H1 (cell line): Measurements from ENCODE around the gene SLC9C1. TPM values are rescaled to one million over a fixed set of nuclear protein-coding genes. Genes with fewer than 3 reads are reported as not detected.

Experiments used
- CTCF ChIA-PET: fragments of 300-600 bp; sonication (Branson Sonifier 250); formaldehyde crosslinking; loops from one replicate; lab custom pipeline; 2021; ENCODE audit not compliant: partially characterized antibody; lab: Charles Lee
- POLR2A ChIA-PET: fragments of 300-600 bp; sonication (Branson Sonifier 250); formaldehyde crosslinking; loops from one replicate; lab custom pipeline; 2021; ENCODE audit warnings: inconsistent platforms; ENCODE audit not compliant: partially characterized antibody; lab: Charles Lee
- DNase-seq, 2 experiments: peaks; one replicate each; pipeline versions ENCODE4 v3.0.0 to v3.0.0-alpha.2; 2010 to 2022; ENCODE audit warnings: low spot score in 2 of 2, low read depth in 1 of 2, mixed read lengths in 1 of 2
- FAIRE-seq: peaks from 2 replicates; lab custom pipeline; 2011; peaks lifted over from hg19 to GRCh38; lab: Jason Lieb, UNC
- H2AFZ ChIP-seq: 2 replicates; pipeline ENCODE4 v1.8.1; 2012; ENCODE audit warnings: low read length, inconsistent platforms
- H2AK5ac ChIP-seq: 2 replicates; pipeline ENCODE4 v1.6.1; 2013; ENCODE audit warnings: low read depth, low read length
- H2BK120ac ChIP-seq: replicated peaks from 2 replicates; pipeline ENCODE3; 2013; ENCODE audit warnings: low read depth, low read length, inconsistent platforms
- H2BK12ac ChIP-seq: 2 replicates; pipeline ENCODE4 v1.6.1; 2013; ENCODE audit warnings: low read depth, low read length
- H2BK15ac ChIP-seq: 2 replicates; pipeline ENCODE4 v1.6.1; 2013; ENCODE audit warnings: low read length
- H2BK20ac ChIP-seq: 2 replicates; pipeline ENCODE4 v1.6.1; 2013; ENCODE audit warnings: low read length
- H2BK5ac ChIP-seq: 2 replicates; pipeline ENCODE4 v1.6.1; 2013; ENCODE audit warnings: low read depth, low read length
- H3K14ac ChIP-seq: 2 replicates; pipeline ENCODE4 v1.6.1; 2013; ENCODE audit warnings: inconsistent platforms; ENCODE audit not compliant: insufficient read length
- H3K18ac ChIP-seq: 2 replicates; pipeline ENCODE4 v1.6.1; 2013; ENCODE audit warnings: low read length; ENCODE audit errors: extremely low read depth
- H3K23ac ChIP-seq: 2 replicates; pipeline ENCODE4 v1.6.1; 2013; ENCODE audit warnings: inconsistent platforms; ENCODE audit not compliant: insufficient read length
- H3K23me2 ChIP-seq: 2 replicates; pipeline ENCODE4 v1.6.1; 2013; ENCODE audit warnings: low read depth, low read length
- H3K27ac ChIP-seq: 2 replicates; pipeline ENCODE4 v1.6.1; 2011; ENCODE audit warnings: low read depth, low read length, inconsistent platforms
- H3K27me3 ChIP-seq, 4 experiments: replicated peaks in 1 of 4; 1 replicate in 1 of 4; 2 replicates in 3 of 4; pipeline versions ENCODE4 v1.6.1 to v1.8.1; 2011 to 2013; ENCODE audit warnings: low read length in 3 of 4, mild to moderate bottlenecking in 3 of 4, inconsistent platforms in 2 of 4, mixed read lengths in 2 of 4, moderate library complexity in 1 of 4; ENCODE audit not compliant: control insufficient read depth in 3 of 4, insufficient read depth in 3 of 4; ENCODE audit errors: extremely low read depth in 1 of 4
- H3K36me3 ChIP-seq, 4 experiments: 2 replicates each; pipeline versions ENCODE4 v1.6.1 to v1.8.1; 2011 to 2013; ENCODE audit warnings: mild to moderate bottlenecking in 4 of 4, low read length in 3 of 4, moderate library complexity in 2 of 4, control low read depth in 1 of 4, inconsistent platforms in 1 of 4; ENCODE audit not compliant: insufficient read depth in 4 of 4, control insufficient read depth in 2 of 4
- H3K4ac ChIP-seq: replicated peaks from 2 replicates; pipeline ENCODE3; 2013; ENCODE audit warnings: low read length, low read depth, mixed read lengths, inconsistent platforms; ENCODE audit not compliant: insufficient read length
- H3K4me1 ChIP-seq, 4 experiments: replicated peaks in 1 of 4; 1 replicate in 1 of 4; 2 replicates in 3 of 4; pipeline versions ENCODE4 v1.6.1 to v1.8.1; 2011 to 2013; ENCODE audit warnings: low read length in 3 of 4, inconsistent platforms in 2 of 4, mixed read lengths in 1 of 4; ENCODE audit not compliant: insufficient read depth in 4 of 4, control insufficient read depth in 3 of 4
- H3K4me2 ChIP-seq, 2 experiments: 2 replicates each; pipeline versions ENCODE4 v1.6.1 to v1.8.1; 2011 to 2013; ENCODE audit warnings: low read depth in 2 of 2, low read length in 2 of 2, control low read depth in 1 of 2, inconsistent platforms in 1 of 2, mild to moderate bottlenecking in 1 of 2; ENCODE audit not compliant: insufficient read depth in 1 of 2
- H3K4me3 ChIP-seq, 4 experiments: fragments of 200-600, 300-600 bp in 1 of 4; sonication (generic), shearing (Covaris generic), sonication (Bioruptor Twin) in 1 of 4; 2 replicates each; pipeline versions ENCODE4 v1.5.1 to v1.8.1; 2011 to 2016; ENCODE audit warnings: low read length in 4 of 4, low read depth in 3 of 4, control low read depth in 2 of 4, inconsistent platforms in 2 of 4, mild to moderate bottlenecking in 2 of 4, mixed read lengths in 1 of 4, moderate library complexity in 1 of 4; ENCODE audit not compliant: insufficient read depth in 2 of 4; ENCODE audit errors: extremely low read depth in 1 of 4
- H3K56ac ChIP-seq: replicated peaks from 2 replicates; pipeline ENCODE3; 2013; ENCODE audit warnings: low read depth, mild to moderate bottlenecking, mixed read lengths, low read length, inconsistent platforms; ENCODE audit not compliant: insufficient read length
- H3K79me1 ChIP-seq: 2 replicates; pipeline ENCODE4 v1.6.1; 2013; ENCODE audit warnings: low read depth, low read length, control low read depth
- H3K79me2 ChIP-seq, 2 experiments: 2 replicates each; pipeline versions ENCODE4 v1.6.1 to v1.8.1; 2012 to 2013; ENCODE audit warnings: low read length in 2 of 2, mild to moderate bottlenecking in 2 of 2, inconsistent platforms in 1 of 2; ENCODE audit not compliant: insufficient read depth in 2 of 2, control insufficient read depth in 1 of 2
- H3K9ac ChIP-seq, 4 experiments: replicated peaks in 1 of 4; 1 replicate in 1 of 4; 2 replicates in 3 of 4; pipeline versions ENCODE4 v1.6.1 to v1.8.1; 2011 to 2013; ENCODE audit warnings: low read depth in 3 of 4, low read length in 3 of 4, control low read depth in 2 of 4, mild to moderate bottlenecking in 2 of 4, moderate library complexity in 2 of 4, inconsistent platforms in 1 of 4; ENCODE audit errors: extremely low read depth in 1 of 4
- H3K9me3 ChIP-seq, 2 experiments: 2 replicates each; pipeline versions ENCODE4 v1.6.1 to v1.8.1; 2012 to 2013; ENCODE audit warnings: mild to moderate bottlenecking in 2 of 2, moderate library complexity in 2 of 2, control low read depth in 1 of 2, inconsistent platforms in 1 of 2, low read depth in 1 of 2, low read length in 1 of 2, mixed read lengths in 1 of 2; ENCODE audit not compliant: insufficient read depth in 2 of 2
- H4K20me1 ChIP-seq, 2 experiments: replicated peaks in 1 of 2; 2 replicates each; pipeline versions ENCODE3 to v1.8.1; 2011 to 2013; ENCODE audit warnings: inconsistent platforms in 2 of 2, low read length in 2 of 2, mild to moderate bottlenecking in 1 of 2; ENCODE audit not compliant: insufficient read depth in 2 of 2, control insufficient read depth in 1 of 2
- H4K5ac ChIP-seq: 2 replicates; pipeline ENCODE4 v1.6.1; 2013; ENCODE audit warnings: low read length, low read depth, mixed read lengths, inconsistent platforms; ENCODE audit not compliant: insufficient read length
- H4K8ac ChIP-seq: 2 replicates; pipeline ENCODE4 v1.8.0; 2013; ENCODE audit warnings: mild to moderate bottlenecking, moderate library complexity, low read length, inconsistent platforms; ENCODE audit not compliant: insufficient read depth; ENCODE audit errors: extremely low read depth
- H4K91ac ChIP-seq: replicated peaks from 2 replicates; pipeline ENCODE3; 2013; ENCODE audit warnings: low read length, mixed read lengths, inconsistent platforms; ENCODE audit not compliant: insufficient read length
- CTBP2 ChIP-seq: IDR thresholded peaks from 2 replicates; pipeline ENCODE4 v1.7.0; 2011; ENCODE audit warnings: borderline replicate concordance, mild to moderate bottlenecking, moderate library complexity, mixed read lengths, low read length; ENCODE audit not compliant: insufficient read depth, insufficient read length
- EP300 ChIP-seq, 2 experiments: IDR thresholded peaks; 1 replicate in 1 of 2; 2 replicates in 1 of 2; pipeline ENCODE4 v1.6.1; 2011 to 2012; ENCODE audit warnings: low read depth in 2 of 2, low read length in 2 of 2, mild to moderate bottlenecking in 2 of 2, borderline replicate concordance in 1 of 2, inconsistent platforms in 1 of 2, moderate library complexity in 1 of 2
- NANOG ChIP-seq: IDR thresholded peaks from 2 replicates; pipeline ENCODE4 v1.6.1; 2011; ENCODE audit warnings: low read length, low read depth, mild to moderate bottlenecking, inconsistent platforms; ENCODE audit not compliant: insufficient read depth, poor library complexity, severe bottlenecking
- RAD21 ChIP-seq, 2 experiments: IDR thresholded peaks in 1 of 2; conservative IDR thresholded peaks in 1 of 2; 2 replicates each; pipeline ENCODE4 v1.6.1; 2011; ENCODE audit warnings: low read depth in 2 of 2, low read length in 2 of 2, improper control_type of control experiment in 1 of 2, inconsistent platforms in 1 of 2, mild to moderate bottlenecking in 1 of 2, moderate library complexity in 1 of 2
- SAP30 ChIP-seq: fragments of 300-600 bp; sonication (generic); IDR thresholded peaks from 2 replicates; pipeline ENCODE4 v1.7.1; 2012; ENCODE audit warnings: low read length, moderate library complexity, mild to moderate bottlenecking, inconsistent platforms; ENCODE audit not compliant: insufficient read depth, insufficient replicate concordance
- SP2 ChIP-seq: IDR thresholded peaks from 2 replicates; pipeline ENCODE4 v1.6.1; 2012; ENCODE audit warnings: mild to moderate bottlenecking, low read length, inconsistent platforms
- YY1 ChIP-seq: IDR thresholded peaks from 2 replicates; pipeline ENCODE4 v1.6.1; 2011; ENCODE audit warnings: low read depth, mild to moderate bottlenecking, low read length
- WGBS, 2 experiments: shearing (Covaris generic) in 1 of 2; methylation state at CpG; one replicate each; pipeline versions ENCODE4 v1.1.6 to v1.1.7; 2013 to 2015; ENCODE audit warnings: low lambda C conversion rate in 2 of 2, mixed read lengths in 2 of 2, inconsistent platforms in 1 of 2, low coverage in 1 of 2, missing lambda C conversion rate in 1 of 2; ENCODE audit not compliant: insufficient replicate concordance in 2 of 2, insufficient coverage in 1 of 2, insufficient read length in 1 of 2; ENCODE audit errors: extremely low coverage in 1 of 2, missing lambda C conversion rate in 1 of 2; 5-methylcytosine and 5-hydroxymethylcytosine counted together
- polyA plus RNA-seq, 7 experiments: library from polyadenylated mRNA; depleted of rRNA in 3 of 7; stranded (reverse) in 5 of 7; unstranded in 2 of 7; fragments of >200 nt in 5 of 7; fragments of 200-250 nt in 2 of 7; gene quantifications; 1 replicate in 5 of 7; 2 replicates in 1 of 7; 4 replicates in 1 of 7; pipeline versions ENCODE4 v1.2.1 to v1.2.3, GENCODE V29; 2011 to 2013; ENCODE audit warnings: missing spikeins in 2 of 7, mixed read lengths in 2 of 7
- total RNA-seq: library from RNA; stranded (reverse); fragmentation: NEBNext Ultra II Directional; extraction: Animal tissue kit (Norgen Biotek cat#: 25700); gene quantifications from 2 replicates; pipeline ENCODE4 v1.2.1, GENCODE V29; 2021
- TF ChIP-seq, protein P1 (sequence below), 3 experiments: IDR thresholded peaks; 1 replicate in 2 of 3; 2 replicates in 1 of 3; pipeline versions ENCODE4 v1.5.1 to v1.6.1; 2011; ENCODE audit warnings: low read length in 3 of 3, mild to moderate bottlenecking in 3 of 3, inconsistent platforms in 2 of 3, low read depth in 1 of 3, moderate library complexity in 1 of 3; ENCODE audit not compliant: insufficient read depth in 1 of 3; ENCODE audit errors: control extremely low read depth in 1 of 3

Gene SLC9C1
- total and polyA plus RNA-seq, 2 of the 8 experiments (the other 6 are each of a cell fraction or from before 2014, with no cell fraction given) = 0.15 to 0.24 TPM

DNA sequence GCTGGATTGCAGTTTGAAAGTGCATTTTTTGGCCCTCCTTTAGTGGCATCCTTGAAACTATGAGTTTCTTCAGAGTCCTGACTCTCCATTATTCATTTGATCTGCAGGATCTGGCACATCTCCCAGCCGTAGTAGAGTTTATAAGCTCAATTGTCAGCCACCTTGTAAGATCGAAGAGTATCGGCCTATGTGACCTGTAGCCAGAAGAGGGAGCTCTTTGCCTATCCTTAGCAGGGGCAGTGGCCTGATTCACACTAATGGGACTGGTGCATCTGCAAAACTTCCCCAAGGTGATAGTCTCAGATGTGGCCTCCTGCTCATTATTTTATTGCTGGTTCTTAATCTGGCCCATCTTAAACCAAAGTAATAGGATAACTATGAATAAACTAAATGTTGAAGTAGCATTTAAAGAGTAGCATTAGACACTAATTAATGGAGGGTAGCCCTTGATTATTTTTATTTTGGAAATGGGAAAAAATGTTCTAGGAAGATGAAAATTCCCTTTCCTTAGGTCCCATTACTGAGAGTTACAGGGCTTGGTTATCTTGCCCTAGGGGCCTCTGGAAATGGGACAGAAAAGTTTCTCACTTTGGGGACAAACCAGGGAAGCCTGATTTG lies 182.1 kb downstream of the SLC9C1 start:
- H2BK15ac ChIP-seq = no peak overlapping the region
- H2AK5ac ChIP-seq = no peak overlapping the region
- H3K79me2 ChIP-seq = no peaks in the 10 kb centered on the region
- H3K9me3 ChIP-seq = no peaks in the 10 kb centered on the region
- no peaks in the 10 kb centered on the region for H4K20me1 ChIP-seq
- no peak overlapping the region for H4K8ac ChIP-seq
- peak in 1 of 2 experiments; percentile 31 for DNase-seq
- H3K14ac ChIP-seq = no peak overlapping the region
- H4K91ac ChIP-seq = no peak overlapping the region
- CTCF ChIA-PET = interaction anchor here (0.6 to 3.9 kb wide), 60 partner anchors 9 to 1152 kb away, joined by 3 to 31 read pairs (median 4); partner anchors contain the start of genes C3orf52, CD200, GTPBP8 and SLC9C1
- H3K27ac ChIP-seq = no peak overlapping the region
- no peak overlapping the region for H3K4me3 ChIP-seq
- H2BK12ac ChIP-seq = no peak overlapping the region
- peak; percentile 93 for FAIRE-seq
- H3K4me1 ChIP-seq = peaks cover 0 to 5% (median 0%) of the 10 kb centered on the region in 4 experiments; a peak in 1 of 7 replicates
- no peak overlapping the region for H2AFZ ChIP-seq
- no peak overlapping the region for H3K23ac ChIP-seq
- 43% methylated on average over 3 of the region's 3 CpGs; no CpG with 5 or more reads in 1 of the 2 experiments for WGBS, 2 experiments
- H3K4ac ChIP-seq = no peak overlapping the region
- H3K18ac ChIP-seq = no peak overlapping the region
- H2BK120ac ChIP-seq = no peak overlapping the region
- no peak overlapping the region for H2BK5ac ChIP-seq
- no peak overlapping the region for H4K5ac ChIP-seq
- no peaks in the 10 kb centered on the region for H3K27me3 ChIP-seq
- H3K36me3 ChIP-seq = peaks cover 0 to 6% (median 3%) of the 10 kb centered on the region in 4 experiments; a peak in 6 of 8 replicates
- TF ChIP-seq YY1 (no peak), SP2 (no peak), EP300 (IDR thresholded peaks at IDR 0.05; ENCODE audit: borderline replicate concordance in 1 of 2, low read depth in 2 of 2, low read length in 2 of 2) (no peak), NANOG (no peak), CTBP2 (no peak), SAP30 (no peak), RAD21 (IDR thresholded peaks at IDR 0.05 in 1 of 2, conservative IDR thresholded peaks at IDR 0.05 in 1 of 2; ENCODE audit: low read depth in 2 of 2, low read length in 2 of 2) (peak; percentile 96 to 99)
- TF ChIP-seq, protein P1, sequence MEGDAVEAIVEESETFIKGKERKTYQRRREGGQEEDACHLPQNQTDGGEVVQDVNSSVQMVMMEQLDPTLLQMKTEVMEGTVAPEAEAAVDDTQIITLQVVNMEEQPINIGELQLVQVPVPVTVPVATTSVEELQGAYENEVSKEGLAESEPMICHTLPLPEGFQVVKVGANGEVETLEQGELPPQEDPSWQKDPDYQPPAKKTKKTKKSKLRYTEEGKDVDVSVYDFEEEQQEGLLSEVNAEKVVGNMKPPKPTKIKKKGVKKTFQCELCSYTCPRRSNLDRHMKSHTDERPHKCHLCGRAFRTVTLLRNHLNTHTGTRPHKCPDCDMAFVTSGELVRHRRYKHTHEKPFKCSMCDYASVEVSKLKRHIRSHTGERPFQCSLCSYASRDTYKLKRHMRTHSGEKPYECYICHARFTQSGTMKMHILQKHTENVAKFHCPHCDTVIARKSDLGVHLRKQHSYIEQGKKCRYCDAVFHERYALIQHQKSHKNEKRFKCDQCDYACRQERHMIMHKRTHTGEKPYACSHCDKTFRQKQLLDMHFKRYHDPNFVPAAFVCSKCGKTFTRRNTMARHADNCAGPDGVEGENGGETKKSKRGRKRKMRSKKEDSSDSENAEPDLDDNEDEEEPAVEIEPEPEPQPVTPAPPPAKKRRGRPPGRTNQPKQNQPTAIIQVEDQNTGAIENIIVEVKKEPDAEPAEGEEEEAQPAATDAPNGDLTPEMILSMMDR (IDR thresholded peaks at IDR 0.05; ENCODE audit: control extremely low read depth in 1 of 3, insufficient read depth in 1 of 3, low read depth in 1 of 3, low read length in 3 of 3) = peak; percentile 65 to 94 (median 86)
- no peak overlapping the region for H3K4me2 ChIP-seq
- no peak overlapping the region for H3K56ac ChIP-seq
- H2BK20ac ChIP-seq = no peak overlapping the region
- H3K23me2 ChIP-seq = no peaks in the 10 kb centered on the region
- no peaks in the 10 kb centered on the region for H3K79me1 ChIP-seq
- POLR2A ChIA-PET = interaction anchor here (1.2 kb wide), 1 partner anchor 25 kb away, joined by 4 read pairs; no protein-coding TSS in a partner anchor
- H3K9ac ChIP-seq = no peak overlapping the region
